Amygdala (tissue), 56 donors: ENCODE results near the gene TJP1.
"Not testable (repeated sequence)": the region's sequence is repeated elsewhere in the genome, so short reads cannot be mapped to it uniquely, and the experiment has no call there.

Source experiments
- DNase-seq, 56 donors: peaks; one replicate each; lab custom pipeline; 2025; lab: John Stamatoyannopoulos, UW

The TJP1 gene

GRCh38 chr15:29672446-29672845 is 149.8 kb downstream of the TJP1 start:
- no peak for DNase-seq

- not testable (repeated sequence) for DNase-seq
These were observed 150.2 kb downstream of the TJP1 start for GRCh38 chr15:29672046-29672445.

GRCh38 chr15:29670998-29671981 is 151.0 kb downstream of the TJP1 start:
- peak in 1 of 56 donors; percentile 22 for DNase-seq

GRCh38 chr15:29670266-29670665 is 152.0 kb downstream of the TJP1 start:
- DNase-seq = no peak

GRCh38 chr15:29669823-29670222 is 152.4 kb downstream of the TJP1 start:
- no peak for DNase-seq

GRCh38 chr15:29668120-29668602 is 154.1 kb downstream of the TJP1 start:
- peak in 40 of 56 donors; percentile 17 to 86 (median 50) for DNase-seq

- no peak for DNase-seq
These were observed 156.0 kb downstream of the TJP1 start for GRCh38 chr15:29666241-29666640.

GRCh38 chr15:29665444-29666003 is 156.7 kb downstream of the TJP1 start:
- no peak for DNase-seq

GRCh38 chr15:29664406-29664805 is 157.9 kb downstream of the TJP1 start:
- DNase-seq = no peak

GRCh38 chr15:29657476-29657817 is 164.8 kb downstream of the TJP1 start:
- DNase-seq = not testable (repeated sequence)

- no peak for DNase-seq
These were observed 165.4 kb downstream of the TJP1 start for GRCh38 chr15:29656636-29657475.

- DNase-seq = no peak
These were observed 169.7 kb downstream of the TJP1 start for GRCh38 chr15:29652595-29652994.

- no peak for DNase-seq
These were observed 170.6 kb downstream of the TJP1 start for GRCh38 chr15:29651476-29652233.
